ENCODE results near the gene PGF. TPM values are rescaled to one million over a fixed set of nuclear protein-coding genes. Genes with fewer than 3 reads are reported as not detected.

The PGF gene
- total and polyA plus RNA-seq, 2 of the 13 experiments (the other 11 are each of a cell fraction or from before 2014, with no cell fraction given): 10.7 to 27.5 TPM

- TF ChIP-seq ZNF414 (CRISPR knock-in tag; IDR thresholded peaks at IDR 0.05) (no peak), ZNF3 (CRISPR knock-in tag; IDR thresholded peaks at IDR 0.05) (peak; percentile 80), RFX5 (IDR thresholded peaks at IDR 0.05; ENCODE audit: low read depth, low read length) (peak; percentile 75), ZNF790 (CRISPR knock-in tag; IDR thresholded peaks at IDR 0.05; ENCODE audit: borderline replicate concordance) (no peak), ZSCAN21 (CRISPR knock-in tag; IDR thresholded peaks at IDR 0.05; ENCODE audit: borderline replicate concordance) (no peak), ETV5 (CRISPR knock-in tag; IDR thresholded peaks at IDR 0.05; ENCODE audit: borderline replicate concordance) (peak; percentile 83; the same call in 1 of the 2 replicates), TARDBP (CRISPR knock-in tag; IDR thresholded peaks at IDR 0.05) (0 out of 2 replicates have a peak, but pooled peaks have one; percentile 47), DRAP1 (CRISPR knock-in tag; IDR thresholded peaks at IDR 0.05) (0 out of 2 replicates have a peak, but pooled peaks have one; percentile 6), KAT8 (CRISPR knock-in tag; IDR thresholded peaks at IDR 0.05) (0 out of 2 replicates have a peak, but pooled peaks have one; percentile 35), MAFK (conservative IDR thresholded peaks at IDR 0.05 in 1 of 2, IDR thresholded peaks at IDR 0.05 in 1 of 2; ENCODE audit: low read length in 2 of 2) (0 out of 4 replicates have a peak, but pooled peaks of 1 of the 2 experiments have one; percentile 8), MED1 (CRISPR knock-in tag; IDR thresholded peaks at IDR 0.05) (peak; percentile 22; the same call in 1 of the 2 replicates), ZNF260 (CRISPR knock-in tag; IDR thresholded peaks at IDR 0.05; ENCODE audit: borderline replicate concordance, low read depth) (no peak), ZNF792 (CRISPR knock-in tag; IDR thresholded peaks at IDR 0.05) (no peak), ZNF607 (CRISPR knock-in tag; IDR thresholded peaks at IDR 0.05; ENCODE audit: borderline replicate concordance) (no peak), YEATS4 (CRISPR knock-in tag; IDR thresholded peaks at IDR 0.05; ENCODE audit: borderline replicate concordance) (0 out of 2 replicates have a peak, but pooled peaks have one; percentile 25), GABPA (IDR thresholded peaks at IDR 0.05; ENCODE audit: low read depth, low read length) (no peak), GABPA (CRISPR knock-in tag; IDR thresholded peaks at IDR 0.05; ENCODE audit: low read depth) (peak; percentile 56), ZNF503 (CRISPR knock-in tag; IDR thresholded peaks at IDR 0.05) (0 out of 2 replicates have a peak, but pooled peaks have one; percentile 31)
These were observed 22.9 kb downstream of the PGF start (continued) for GRCh38 chr14:74932401-74932901.
